Activated CD4-positive, CD25-positive, alpha-beta regulatory T cell treated with anti-CD3 and anti-CD28 coated beads, Interleukin-2, amount 50 U/mL, for 16 hours (primary cell): ENCODE data around the gene C16orf74.
A peak's percentile ranks its signal among the peaks of the same experiment; 100 is the strongest.

Experiments used
- DNase-seq: peaks from one replicate; pipeline ENCODE4 v3.0.0-alpha.2; 2020; ENCODE audit warnings: low read depth, low spot score

The C16orf74 gene

DNA sequence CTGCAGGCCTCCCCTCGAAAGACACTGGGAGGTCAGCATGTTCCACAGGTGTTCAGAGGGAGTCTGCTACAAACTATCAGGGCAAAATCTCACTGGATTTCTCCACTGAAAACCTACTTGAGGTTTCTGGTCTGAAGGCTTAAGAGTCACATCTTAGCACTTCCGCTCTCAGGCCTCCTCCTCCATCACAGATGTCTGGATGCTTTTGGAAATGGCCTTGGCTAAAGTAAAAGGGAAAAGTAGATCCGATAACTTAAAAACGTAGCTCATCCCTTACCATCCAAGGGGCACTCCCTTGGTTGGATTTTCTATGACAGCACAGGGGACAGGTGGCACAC lies 76.5 kb downstream of the C16orf74 start:
- no peak for DNase-seq

DNA sequence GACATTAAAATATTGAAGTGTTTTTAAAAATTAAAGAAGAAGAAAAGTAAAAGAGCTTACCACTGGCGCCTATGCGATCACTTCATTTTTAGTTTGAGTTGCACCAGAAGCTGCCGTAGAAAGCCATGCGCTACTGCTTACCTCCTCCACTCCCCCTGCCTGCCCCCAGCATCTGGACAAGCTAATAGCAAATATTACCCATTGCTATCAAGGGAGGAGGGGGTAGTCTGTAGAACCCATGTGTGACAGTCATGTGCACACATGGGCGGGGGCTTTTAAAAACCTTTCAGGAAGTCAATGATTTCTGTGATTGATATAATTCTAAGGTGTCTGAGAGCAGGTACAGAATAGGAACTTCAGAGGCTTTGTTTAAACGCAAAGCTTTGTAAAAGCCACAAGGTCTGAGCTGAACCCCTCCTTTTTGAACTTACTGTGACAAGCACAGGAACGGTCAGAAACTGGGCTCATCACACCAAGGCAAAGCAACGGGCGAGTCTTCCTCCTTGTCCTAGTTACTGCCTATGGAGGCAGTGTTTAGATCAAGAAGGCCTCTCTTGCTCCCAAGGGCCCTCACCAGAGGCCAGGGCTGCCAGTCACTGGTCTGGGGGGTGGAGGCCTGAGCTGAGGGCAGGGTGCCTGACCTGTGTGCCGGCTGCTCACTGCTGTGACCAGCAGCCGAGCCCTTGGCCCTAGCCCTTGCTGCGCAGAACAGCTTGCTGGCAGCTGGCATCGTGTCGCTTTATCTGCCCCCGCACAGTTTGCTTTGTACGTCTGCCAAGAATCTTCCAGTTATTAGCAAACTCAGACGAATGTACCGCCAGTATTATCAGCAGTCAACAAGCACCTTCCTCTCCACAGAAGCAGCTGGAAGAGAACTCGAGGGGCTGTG lies 77.1 kb downstream of the C16orf74 start:
- DNase-seq = no peak

DNA sequence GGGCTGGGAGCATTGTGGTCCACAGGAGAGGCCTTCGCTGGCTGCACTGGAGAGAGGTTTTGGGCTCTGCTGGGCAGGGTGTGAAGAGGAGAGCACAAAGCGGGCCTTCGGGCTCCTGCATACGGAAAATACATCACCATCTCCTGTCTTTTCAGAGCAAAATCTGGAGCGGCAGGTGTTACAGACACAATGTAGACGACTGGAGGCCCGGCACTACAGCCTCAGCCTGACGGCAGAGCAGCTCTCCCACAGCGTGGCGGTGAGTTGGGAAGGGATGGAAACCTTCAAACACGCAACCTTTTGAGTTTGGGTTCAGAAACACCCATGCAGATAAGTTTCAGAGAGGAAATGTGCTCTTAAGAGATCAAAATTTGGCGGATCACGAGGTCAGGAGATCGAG lies 80.1 kb downstream of the C16orf74 start:
- DNase-seq = no peak

DNA sequence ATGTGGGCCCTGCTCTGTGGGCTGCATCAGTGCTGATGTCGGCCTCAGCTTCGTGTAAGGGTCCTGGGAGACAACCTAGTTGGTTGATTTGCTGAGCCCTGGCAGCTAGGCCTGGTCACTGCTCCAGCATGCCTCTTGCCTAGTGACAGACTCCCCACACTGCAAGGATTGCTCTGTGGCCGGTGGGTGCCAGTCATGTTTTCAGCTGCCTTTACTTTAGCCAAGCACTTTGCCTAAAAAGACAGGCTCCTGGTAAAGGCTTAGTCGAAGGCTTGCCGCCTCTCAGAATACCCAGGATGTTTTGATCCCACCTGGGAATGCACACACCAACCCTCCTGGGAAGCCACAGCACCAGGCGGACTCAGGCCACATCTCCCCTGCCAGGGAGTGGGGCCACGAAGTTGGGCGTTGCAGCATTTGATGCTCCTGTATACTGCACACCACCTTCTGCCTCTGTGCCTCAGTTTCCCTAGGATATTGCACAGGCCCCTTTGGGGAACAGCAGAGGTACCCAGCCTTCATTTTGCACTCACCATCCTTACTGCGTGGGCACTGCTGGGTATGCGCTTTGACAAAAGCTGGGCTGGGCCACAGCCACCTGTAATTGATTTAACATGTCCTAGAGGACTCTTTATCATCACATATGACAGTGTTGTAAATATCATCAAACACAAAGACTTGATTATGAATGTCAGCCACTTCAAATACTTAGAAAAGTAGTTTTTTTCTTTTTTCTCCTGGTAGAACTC lies 82.0 kb downstream of the C16orf74 start:
- DNase-seq = no peak

DNA sequence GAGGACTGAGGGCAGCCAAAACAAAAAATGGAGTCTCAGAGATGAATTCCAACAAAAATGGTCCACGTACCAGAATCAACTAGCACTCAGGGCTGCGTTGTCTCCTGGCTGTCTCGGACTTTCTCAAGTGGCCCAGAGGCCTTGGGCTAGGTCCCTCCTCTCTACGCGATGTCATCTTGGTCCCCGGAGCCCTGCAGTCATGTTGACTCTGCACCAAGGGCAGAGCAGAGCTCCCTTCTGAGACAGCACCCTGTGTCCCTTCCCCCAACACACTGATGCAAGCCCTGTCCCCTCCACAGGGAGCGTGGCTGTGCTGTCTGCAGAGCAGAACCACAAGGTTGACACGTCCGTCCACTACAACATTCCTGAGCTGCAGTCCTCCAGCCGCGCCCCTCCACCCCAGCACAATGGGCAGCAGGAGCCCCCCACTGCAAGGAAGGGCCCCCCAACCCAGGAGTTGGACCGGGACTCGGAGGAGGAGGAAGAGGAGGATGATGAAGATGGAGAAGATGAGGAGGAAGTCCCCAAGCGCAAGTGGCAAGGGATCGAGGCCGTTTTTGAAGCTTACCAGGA lies 83.0 kb downstream of the C16orf74 start:
- no peak for DNase-seq

DNA sequence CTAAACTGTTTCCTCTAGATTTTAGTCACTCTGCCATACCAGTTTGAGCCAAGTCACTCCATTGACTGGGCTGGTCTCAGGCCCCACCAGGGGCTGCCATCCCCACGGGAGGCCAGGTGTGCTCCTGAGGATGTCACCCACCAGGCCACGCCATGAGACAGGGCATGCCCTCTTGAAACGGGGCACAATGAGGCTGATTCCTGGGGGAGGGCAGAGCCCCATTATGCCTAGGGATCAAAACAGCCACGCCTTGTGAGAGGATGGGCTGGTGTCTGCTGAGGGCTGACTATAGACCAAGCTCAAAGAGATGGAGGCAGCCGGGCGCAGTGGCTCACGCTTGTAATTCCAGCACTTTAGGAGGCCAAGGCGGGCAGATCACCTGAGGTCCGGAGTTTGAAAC lies 83.6 kb downstream of the C16orf74 start:
- DNase-seq = no peak

DNA sequence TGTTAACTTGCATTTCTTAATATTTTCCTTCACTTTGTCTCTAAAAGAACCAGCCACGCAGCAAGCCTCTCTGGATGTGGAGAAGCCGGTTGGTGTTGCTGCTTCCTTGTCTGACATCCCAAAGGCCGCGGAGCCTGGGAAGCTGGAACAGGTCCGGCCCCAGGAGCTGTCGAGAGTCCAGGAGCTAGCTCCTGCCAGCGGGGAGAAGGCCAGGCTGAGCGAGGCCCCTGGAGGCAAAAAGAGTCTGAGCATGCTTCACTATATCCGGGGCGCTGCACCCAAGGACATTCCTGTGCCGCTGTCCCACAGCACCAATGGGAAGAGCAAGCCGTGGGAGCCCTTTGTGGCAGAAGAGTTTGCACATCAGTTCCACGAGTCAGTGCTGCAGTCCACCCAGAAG lies 85.0 kb downstream of the C16orf74 start:
- DNase-seq = no peak

DNA sequence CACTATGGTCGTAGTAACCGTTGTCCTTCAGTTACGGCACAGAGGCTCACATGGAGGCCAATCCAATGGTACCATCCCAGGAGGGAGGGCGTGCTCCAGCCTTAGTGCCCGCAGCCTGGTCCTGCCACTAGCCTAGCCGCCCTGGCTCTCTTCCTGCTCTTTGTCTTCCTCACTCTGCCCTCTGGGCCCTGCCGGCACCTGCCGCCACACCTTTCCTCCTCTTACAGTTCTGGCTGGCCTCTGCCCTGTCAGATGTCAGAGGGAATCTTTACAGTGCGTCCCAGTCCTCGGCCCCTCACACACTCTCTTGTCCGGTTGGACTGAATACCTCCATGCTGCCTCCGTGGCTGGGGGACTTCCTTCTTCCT lies 85.5 kb downstream of the C16orf74 start:
- DNase-seq = no peak

DNA sequence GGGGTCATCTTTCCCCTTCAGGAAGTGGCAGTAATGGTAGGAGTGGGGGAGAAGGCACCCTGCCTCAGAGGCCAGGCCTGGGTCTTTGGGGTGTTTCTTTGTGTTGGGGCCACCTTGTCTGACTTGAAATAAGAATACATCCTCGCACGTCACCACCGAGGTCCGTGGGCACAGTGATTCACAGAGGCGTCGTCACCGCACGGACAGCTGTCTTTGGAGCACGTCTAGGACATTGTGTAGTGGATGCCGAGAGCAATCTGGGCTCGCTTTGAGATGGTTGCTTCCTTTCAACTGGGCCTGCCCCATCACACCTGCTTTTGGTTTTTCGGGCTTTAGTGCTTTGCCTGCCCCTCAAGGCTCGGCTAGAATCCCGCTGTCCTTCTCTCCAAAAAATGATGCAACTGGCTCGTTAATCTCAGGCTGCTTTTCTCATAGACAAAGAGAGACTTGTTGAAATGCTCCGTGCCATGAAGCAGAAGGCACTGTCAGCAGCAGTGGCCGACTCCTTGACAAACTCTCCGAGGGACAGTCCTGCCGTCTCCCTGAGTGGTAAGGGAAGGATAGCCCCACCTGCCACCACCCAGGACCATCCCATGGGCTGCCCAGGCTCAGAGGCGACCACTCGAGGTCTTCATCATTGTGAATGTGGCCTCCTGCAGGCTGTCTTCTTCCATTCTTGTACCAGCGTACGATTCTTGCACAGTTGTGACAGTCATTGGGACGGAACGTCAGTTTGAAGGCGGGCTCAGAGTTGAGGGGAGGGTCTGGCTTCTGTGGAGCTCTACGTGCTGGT lies 86.1 kb downstream of the C16orf74 start:
- no peak for DNase-seq

DNA sequence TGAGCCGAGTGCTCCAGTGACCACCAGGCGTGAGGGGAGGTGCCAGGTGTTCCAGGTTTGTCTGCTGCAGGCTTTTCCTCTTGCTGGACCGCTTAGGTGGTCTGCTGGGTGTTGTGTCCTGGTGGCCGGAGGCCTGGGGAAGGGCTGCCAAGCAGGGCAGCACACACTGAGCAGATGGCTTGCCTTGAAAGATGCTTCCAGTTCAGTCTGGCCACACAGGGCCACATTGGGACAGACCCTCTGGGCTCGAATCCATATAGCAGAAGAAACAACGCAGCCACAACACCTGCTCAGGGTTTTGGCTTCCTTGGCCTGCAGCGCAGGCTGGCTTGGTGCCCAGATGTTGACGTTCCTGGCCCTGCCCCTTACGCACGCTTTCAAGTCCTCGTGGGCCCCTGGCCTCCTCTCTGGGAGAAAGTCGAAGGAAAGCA lies 87.0 kb downstream of the C16orf74 start:
- no peak for DNase-seq

DNA sequence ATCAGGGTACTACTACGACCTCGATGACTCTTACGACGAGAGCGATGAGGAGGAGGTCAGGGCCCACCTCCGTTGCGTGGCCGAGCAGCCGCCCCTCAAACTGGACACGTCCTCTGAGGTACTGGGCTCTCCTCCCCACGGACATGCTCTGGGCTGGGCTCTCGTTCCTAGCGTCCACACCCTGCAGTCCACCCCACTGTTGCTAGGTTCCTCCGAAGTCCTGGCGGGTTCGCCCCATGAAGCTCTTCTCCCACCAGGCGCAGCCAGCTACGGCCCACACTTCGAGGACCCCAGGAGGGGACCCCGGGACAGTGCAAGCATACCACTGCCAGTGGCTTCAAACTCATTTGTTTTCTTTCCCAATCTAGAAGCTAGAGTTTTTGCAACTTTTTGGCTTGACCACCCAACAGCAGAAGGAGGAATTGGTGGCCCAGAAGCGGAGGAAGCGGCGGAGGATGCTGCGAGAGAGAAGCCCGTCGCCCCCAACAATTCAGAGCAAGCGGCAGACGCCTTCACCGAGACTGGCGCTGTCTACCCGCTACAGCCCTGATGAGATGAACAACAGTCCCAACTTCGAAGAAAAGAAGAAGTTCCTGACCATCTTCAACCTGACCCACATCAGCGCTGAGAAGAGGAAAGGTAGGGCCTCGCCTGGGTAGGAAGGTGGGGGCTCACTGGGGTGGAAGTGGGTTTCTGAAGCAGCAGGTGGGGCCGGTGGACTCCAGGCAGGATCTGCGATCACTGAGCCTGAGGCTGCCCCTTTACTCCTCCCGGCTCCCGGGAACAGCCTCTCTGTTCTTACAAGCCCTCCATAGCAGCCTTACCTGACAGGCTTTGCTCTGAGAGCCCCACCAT lies 87.7 kb downstream of the C16orf74 start:
- no peak for DNase-seq

DNA sequence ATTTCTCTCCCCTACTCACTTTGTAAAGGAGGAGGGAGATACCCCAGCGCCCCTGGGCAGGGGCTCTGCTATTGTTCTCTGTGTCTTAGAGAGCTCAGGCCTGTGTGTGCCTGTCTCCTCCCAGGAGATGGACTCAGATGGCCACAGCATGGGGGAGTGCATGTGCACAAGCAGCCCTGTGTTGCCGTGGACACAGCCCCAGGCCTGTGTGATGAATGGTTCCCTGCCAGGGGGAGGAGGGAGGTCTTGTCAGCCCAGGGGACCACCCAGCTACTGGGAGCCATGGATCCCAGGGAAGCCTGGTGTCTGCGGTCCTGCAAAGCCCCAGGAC lies 88.4 kb downstream of the C16orf74 start:
- no peak for DNase-seq

DNA sequence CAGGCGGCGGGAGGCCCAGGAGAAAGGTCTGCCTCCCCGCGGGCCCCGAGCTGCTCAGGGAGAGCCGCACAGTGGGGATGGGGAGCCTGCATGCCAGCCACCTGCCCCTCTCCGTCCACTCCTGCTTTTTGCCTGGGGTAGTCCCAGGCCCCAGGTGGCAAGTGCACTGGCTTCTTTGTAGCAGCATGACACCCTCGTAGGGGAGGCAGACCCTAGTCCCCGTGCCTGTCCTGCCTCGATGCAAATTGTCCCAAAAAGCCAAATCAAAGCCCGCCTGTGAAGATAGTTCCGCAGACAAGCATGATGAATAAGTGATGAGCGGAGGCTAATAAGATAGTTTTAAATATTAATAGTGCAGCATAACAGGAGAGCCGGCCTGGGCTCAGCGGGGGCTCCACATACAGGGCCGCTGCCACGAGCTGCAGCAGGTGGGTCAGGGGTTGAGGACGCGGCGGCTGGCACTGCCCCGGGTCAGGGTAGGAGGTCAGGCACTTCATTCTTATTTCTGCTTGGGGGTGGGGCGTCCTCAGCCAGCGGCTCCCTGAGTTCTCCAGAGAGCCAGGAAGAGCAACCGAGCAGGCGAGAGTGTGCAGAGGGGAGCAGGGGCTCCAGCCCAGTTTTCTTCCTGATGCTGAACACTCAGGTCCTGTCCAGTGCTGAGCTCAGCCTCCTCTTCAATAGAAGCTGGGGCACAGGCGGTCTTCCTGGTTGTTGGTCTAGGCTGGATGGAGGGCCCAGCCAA lies 89.0 kb downstream of the C16orf74 start:
- DNase-seq = no peak

DNA sequence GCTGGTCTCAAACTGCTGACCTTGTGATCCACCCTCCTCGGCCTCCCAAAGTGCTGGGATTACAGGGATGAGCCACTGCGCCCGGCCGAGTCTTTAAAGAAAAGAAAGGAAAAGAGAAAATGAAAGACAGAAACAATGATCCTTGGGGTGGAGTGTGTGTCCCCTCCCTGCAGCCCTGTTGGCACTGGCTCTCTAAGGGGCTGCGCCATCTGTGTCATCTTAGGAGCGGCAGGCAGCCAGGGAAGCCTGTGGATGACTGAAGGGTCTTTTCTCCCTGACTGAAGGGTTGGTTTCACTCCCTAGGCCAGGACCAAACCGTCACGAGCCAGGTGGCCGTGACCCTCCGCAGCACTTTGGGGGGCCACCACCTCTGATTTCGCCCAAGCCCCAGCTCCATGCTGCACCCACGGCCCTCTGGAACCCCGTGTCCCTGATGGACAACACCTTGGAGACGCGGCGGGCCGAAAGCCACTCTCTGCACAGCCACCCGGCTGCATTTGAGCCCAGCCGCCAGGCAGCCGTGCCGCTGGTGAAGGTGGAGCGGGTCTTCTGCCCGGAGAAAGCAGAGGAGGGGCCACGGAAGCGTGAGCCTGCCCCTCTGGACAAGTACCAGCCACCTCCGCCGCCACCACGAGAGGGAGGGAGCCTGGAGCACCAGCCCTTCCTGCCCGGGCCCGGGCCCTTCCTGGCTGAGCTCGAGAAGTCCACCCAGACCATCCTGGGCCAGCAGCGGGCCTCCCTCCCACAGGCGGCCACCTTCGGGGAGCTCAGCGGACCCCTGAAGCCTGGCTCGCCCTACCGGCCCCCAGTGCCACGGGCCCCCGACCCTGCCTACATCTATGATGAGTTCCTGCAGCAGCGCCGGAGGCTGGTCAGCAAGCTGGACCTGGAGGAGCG lies 89.8 kb downstream of the C16orf74 start:
- no peak for DNase-seq

DNA sequence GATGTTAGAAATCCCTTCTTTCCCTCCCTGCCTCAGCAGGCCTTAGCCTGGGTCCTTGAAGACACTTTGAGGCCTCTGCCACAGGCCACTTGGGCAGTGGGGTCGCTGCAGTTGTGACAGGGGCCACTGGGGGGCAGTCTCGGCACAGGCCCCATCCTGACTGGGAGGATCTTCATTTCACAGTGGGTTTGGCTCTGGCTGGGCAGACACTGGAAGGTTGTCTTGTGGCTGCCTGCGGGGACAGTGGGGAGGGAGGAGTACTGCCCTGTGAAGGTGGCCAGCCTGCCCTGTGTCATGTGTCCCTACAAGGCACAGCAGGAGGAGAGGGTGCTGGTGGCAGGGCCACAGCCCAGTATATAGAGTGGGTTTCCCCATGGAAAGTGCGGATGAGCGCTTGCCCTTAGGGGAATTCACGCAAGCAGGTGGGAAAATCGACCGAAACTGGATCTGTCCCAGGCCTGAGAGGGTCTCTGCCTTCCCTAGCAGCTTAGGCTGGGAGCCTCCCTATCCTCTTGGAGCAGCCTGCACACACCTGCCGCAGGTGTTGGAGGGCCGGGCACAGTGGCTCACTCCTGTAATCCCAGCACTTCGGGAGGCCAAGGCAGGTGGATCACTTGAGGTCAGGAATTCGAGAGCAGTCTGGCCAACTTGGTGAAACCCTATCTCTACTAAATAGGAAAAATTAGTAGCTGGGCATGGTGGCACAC lies 90.9 kb downstream of the C16orf74 start:
- DNase-seq = peak; percentile 33

DNA sequence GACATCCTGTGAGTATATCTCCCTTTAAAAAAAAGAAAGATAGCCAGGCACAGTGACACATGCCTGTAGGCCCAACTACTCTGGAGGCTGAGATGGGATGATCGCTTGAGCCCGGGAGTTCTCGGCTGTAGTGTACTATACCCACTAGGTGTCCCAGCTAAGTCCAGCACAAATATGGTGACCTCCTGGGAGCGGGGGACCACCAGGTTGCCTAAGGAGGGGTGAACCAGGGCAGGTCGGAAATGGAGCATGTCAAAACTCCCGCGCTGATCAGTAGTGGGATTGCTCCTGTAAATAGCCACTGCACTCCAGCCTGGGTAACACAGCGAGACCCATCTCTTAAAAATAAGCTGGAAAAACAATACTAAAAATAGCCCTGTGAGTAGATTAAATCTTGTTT lies 91.6 kb downstream of the C16orf74 start:
- no peak for DNase-seq

DNA sequence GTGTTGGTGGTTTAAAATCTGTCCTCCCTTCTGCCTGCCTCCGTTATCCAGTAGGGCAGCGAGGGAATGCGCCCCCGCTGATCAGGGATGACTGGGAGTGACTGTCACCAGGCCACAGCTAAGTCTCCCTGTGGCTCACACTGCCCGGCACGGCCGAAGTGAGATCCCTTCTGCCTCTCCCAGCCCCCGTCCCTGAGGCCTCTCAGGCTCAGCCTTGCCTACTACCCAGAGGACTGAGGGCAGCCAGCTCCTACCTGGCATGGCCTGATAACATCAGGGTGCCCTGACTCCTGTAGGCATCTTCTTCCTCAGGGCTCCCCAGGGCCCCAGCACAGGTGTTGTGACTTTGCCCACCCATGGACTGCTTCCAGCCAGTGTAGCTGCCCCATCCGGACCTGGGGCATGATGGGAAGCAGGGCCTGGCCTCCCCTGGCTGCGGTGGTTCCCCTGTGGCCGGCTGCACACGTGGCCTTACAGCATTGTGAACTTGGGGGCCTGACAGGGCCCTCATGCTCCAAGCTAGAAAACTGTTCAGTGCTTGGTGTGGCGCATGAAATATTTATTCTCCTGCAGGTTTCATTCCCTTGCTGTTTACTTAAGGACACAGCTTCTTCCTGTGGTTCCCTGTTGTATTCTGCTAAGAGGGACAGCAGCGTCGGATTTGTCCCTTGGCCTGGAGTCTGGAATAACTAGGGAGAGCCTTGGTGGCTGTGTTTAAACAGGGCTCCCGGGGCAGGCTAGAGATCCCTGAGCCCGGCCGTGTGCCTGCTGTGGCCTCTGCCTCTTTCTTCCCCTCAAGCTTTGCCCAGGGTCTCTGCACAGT lies 92.2 kb downstream of the C16orf74 start:
- no peak for DNase-seq

DNA sequence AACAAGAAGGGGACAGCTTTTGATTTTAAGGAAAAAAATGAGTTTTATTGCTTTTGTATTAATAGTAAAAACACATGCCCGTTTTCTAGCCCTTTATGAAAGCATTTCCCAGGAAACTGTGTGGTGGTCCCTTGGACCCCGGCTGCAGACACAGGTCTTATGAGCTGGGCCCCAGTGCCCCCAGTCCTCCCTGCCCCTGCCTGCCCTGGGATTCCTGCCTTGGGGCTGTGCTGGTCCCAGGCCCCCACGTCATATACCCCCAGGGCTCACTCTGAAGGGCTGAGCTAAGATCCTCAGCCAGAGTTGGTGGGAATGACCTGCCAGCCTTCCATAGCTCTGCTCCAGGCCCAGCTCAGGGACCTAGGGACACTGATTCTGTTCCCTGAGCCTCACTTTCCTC lies 92.9 kb downstream of the C16orf74 start:
- DNase-seq = no peak
